Esophagus mucosa (tissue), 1 donor: Measurements from ENCODE around the gene TMEM198. TPM values are rescaled to one million over a fixed set of nuclear protein-coding genes. Genes with fewer than 3 reads are reported as not detected.

Experiments
- ATAC-seq: fragments of 200-7000 bp; cut with Tn5 transposase; one replicate; pipeline ENCODE4 v1.9.1; 2020
- total RNA-seq: library from RNA; stranded (reverse); gene quantifications from one replicate; pipeline ENCODE4 v1.2.4, GENCODE V29; 2023
- donor health status: DM: yes; HTN: yes; CAD: no.

The TMEM198 gene, protein sequence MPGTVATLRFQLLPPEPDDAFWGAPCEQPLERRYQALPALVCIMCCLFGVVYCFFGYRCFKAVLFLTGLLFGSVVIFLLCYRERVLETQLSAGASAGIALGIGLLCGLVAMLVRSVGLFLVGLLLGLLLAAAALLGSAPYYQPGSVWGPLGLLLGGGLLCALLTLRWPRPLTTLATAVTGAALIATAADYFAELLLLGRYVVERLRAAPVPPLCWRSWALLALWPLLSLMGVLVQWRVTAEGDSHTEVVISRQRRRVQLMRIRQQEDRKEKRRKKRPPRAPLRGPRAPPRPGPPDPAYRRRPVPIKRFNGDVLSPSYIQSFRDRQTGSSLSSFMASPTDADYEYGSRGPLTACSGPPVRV
- total RNA-seq: 1.2 TPM

DNA sequence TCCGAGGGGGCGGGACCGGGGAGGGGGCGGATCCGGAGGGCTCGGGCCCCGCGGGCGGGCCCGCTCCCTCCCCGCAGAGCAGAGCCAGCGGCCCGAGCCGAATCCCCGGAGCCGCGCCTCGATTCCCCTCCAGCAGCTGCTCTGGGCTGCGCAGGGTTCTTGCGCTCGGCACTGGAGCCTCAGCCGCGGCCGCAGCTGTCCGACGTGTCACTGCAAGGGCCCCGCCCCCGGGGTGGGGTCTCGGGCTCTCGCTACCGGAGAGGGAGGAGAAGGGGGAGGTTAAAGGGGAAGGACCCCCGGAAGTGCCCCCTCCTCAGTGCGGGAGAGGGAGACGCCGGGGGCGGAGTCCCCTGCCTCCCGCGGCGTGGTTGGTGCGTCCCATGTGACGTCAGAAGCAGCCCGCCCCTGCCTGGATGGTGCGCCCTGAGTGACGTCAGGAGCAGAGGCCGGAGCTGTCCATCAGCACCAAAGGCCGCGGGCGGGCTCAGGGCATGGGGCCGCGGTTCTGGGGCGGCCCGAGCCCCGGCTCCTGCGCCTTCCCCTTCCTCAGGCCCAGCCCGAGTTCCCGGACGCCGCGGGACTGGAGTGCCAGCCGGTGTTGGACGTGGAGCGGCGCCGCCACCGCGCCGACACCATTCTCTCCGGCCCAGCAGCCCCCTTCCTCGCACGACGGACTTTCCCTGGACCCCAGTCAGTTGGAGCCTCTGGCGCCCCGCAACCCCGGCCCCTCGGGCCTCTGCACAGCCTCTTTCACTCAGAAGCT is at the start of gene TMEM198, which contains the start of gene CHPF:
Gene TMEM198, plus strand, starts transcription at position 433 of the 763 bp plus-strand sequence. CDS start 700 bp downstream, outside the sequence.
Gene CHPF, minus strand, starts transcription at position 214 of the 763 bp plus-strand sequence. CDS start 271 bp downstream, outside the sequence.
- ATAC-seq: peak; percentile 92

DNA sequence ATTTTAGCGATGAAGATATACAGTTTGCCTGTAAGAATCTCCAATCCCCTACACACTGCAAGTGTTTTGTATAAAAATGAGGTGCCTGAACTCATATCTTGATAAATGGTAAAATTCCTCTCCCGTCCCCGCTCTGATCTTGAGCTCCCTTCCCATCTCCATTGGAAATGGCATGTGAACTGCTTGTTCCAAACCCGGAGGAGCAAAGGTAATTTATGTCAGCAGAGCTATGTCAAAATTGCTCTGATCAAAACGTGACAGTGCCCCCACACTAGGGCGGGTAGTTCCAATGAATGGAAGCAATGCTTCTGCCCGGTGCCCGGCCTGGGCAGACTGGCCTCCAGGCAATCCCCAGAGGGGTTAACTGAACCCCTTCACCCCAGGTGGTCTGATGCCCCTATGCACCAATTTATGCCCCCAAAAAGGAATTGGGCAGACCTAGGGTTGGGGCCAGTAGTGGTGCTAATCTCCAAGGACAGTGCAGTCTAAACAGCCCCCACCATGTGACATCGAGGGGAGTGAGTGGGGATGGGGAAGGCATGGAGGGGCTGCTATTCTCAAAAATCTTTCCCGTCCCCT is 48.8 kb upstream of the TMEM198 start:
- no peak for ATAC-seq

DNA sequence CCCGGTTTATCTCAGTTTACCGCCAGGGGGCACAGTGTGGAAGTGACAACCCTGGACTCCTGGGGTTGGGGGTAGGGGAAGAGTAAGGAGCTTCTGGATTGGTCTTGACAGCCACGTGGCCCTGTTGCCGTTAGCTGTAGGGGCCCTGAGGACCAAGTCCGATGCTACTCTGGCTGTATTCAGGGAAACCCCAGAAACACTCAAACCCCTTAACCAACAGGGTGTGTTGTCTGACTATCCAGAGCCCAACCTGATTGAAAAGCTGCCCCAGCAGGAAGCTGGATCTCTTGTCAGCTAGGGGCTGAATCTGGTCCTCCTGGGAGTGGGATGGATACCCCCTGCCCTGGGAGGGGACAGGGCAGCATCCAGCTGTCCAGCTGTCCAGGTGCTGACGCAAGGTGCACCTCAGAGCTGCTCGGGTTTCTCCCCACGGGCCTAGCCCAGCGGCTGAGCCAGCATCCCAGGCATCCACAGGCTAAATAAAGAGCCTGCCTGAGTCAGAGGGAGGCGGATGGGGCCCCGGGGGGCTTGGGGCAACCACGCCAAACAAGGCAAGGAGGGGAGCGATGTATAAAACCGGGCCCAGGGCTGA is 48.2 kb upstream of the TMEM198 start:
- ATAC-seq: no peak

DNA sequence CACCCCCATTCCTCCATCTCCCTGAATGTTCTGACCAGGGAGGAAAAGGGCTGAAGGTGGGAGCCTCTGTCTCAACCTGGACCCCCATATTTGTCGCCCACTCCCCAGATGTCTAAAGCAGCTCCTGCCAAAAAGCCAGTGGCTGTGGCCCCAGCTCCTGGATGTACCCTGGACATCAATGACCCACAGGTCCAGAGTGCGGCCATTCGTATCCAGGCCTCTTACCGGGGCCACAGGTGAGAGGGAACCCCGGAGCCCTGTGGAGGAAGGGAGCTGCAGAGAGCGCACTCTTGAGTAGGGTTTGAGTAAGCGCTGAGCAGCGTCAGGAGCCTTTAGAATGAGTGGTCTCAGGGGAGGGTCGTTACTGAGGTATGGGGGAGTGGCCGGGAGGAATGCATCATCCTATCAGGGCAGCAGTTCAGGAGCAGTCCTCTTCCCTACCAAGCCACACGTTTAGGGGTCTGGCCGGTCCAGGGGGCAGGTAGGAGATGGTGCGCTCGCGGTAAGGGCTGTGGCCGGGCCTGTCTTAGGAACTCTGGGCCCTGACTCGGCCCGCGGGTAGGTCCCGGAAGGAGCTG is 47.5 kb upstream of the TMEM198 start:
- no peak for ATAC-seq

DNA sequence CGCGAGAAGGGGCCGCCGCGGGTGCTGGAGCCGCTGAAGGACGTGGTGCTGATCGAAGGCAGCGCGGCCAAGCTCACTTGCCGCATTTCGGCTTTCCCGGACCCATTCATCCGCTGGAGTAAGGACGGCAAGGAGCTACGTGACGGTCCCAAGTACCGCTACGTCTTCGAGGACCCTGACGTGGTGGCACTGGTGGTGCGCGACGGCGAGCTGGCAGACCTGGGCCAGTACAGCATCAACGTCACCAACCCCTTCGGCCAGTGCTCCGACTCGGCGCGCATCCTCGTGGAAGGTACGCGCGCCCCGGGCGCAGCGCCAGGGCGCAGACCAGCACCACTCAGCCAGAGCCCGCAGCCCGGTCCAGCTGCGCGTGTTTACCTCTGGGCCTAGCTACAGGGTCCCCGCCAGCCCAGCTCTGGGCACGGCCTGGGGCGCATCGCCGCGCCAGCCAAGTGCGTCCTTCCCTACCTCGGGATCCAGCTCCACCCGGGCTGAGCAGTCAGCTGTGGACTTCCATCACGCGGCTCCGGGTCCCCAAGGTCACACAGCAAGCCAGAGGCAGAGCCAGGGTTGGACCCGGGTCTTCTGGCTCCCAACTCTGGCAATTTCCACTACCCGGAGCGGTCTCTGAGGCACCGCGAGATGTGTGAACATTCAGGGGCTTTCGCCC is 46.9 kb upstream of the TMEM198 start:
- ATAC-seq: no peak

DNA sequence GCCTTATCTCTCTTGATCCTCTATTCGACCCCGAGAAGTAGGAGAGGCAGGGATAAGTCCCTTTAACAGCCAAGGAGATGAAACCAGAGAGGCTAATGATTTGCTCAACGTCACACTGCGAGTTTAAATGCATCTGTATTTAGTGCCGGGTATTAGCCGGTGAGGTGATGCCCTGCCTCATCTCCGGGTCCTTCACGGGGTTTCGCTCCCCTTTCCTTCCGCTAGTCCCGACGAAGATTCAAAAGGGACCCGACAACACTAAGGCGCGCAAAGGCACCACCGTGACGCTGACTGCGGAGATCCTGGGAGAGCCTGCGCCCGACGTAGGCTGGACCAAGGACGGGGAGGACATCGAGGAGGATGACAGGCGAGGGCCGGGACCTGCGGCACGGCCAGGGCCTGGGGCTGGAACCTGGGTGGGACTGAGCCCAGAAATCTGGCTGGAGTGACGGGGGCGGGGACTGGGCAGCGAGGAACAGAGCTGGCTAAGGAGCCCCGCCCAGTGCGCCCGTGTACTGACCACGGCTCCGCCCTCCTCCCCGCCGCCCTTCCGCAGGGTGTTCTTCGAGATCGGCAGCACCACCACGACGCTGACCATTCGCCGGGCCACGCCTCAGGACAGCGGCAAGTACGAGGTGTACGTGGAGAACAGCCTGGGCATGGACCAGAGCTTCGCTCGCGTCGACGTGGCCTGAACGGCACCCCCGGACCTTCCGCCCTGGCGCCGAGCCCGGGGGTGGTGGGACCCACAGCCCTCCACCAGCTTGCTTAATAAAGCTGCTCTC is 46.1 kb upstream of the TMEM198 start:
- peak; percentile 58 for ATAC-seq

DNA sequence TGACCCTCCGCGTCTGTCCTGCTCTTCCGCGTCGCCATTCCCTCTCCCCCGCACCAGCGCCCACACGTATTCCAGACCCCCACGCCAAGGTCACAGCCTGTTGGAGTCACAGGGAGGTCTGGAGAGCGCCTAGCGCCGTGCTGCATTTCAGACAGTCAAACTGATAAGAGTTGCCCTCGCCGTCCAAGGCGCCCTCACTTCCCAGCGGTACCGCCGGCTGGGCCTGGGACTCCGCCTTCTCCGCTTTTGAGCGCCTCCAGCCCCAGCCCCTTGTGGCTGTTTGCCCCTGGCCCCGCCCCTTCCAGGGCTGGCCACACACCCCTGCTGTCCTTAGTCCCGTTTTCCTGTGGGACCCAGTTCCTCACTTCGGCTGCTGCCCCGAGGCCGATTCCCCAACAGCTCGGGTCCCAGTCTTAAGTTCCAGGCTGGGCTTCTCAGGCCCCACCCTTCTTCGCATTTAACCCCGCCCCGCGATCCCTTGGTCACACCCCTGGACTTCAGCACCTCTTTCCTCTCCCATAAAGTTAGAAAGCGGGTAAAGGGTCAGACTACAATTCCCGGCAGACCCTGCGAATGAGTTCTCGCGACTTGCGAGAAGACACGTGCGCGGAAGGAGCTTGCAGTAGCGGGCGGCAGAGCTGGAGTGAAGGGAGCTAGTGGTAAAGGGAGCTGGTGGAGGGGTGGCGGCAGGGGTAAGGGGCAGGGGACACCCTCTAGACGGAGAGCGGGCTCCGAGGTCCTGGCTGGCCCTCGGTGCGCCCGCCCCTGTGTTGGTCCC is 45.4 kb upstream of the TMEM198 start, which contains the start of gene GMPPA:
Gene GMPPA, plus strand, starts transcription at position 612 of the 778 bp plus-strand sequence. CDS start 1,085 bp downstream, outside the sequence.
- ATAC-seq: peak; percentile 92

DNA sequence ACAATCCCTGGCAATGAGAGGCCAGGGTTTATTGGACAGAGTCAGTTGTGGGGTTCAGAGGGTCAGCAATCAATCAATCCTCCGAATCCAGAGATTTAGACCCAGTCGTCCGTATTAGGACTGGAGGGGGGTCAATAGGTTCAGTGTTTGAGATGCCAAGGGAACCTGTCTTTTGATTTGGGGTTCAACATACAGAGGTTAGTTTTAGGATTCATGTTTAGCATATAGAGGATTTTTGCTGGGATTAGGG is 44.8 kb upstream of the TMEM198 start:
- no peak for ATAC-seq

DNA sequence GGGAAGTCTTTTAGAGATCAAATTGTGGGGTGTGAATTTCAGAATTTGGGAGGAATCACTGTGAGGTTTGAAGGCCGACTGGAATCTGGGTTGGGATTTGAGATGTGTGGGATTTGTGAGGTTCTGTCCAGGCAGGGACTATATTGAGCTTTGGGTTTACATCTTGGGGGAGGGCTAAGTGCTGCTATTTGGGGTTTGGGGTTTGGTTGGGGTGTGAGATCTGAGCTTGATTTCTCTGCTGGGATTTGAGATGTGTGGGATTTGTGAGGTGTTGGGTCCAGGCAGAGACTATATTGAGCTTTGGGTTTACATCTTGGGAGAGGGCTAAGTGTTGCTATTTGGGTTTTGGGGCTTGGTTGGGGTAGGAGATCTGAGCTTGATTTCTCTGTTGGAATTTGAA is 44.3 kb upstream of the TMEM198 start:
- no peak for ATAC-seq

DNA sequence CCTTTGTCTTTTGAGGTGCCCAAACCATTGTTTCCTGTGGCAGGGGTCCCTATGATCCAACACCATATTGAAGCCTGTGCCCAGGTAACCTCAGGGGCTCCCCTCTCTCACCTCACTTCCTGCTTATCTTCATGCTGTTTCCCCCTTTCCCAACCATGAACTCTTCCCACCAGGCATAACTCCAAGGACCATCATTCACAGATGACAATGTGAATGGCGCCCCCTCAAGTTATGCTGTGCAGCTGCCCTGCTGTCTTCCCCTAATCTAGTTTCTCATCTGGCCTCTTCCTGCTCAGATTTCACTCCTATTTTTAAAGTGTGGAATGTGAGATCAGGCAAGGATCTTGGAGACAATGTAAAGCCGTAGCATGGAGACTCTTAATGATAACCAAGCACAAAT is 43.7 kb upstream of the TMEM198 start:
- ATAC-seq: no peak

DNA sequence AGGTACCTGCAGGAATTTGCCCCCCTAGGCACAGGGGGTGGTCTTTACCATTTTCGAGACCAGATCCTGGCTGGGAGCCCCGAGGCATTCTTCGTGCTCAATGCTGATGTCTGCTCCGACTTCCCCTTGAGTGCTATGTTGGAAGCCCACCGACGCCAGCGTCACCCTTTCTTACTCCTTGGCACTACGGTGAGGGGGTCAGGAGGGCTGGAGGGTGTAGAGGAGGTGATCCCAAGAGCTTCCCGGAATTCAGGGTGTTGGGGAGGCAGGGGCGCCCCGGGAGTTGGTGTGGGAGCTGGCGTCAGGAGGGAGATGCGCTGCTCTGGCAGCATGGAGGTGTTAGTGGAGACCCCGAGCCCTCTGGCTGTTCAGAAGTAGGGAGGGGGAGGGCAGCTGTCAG is 42.0 kb upstream of the TMEM198 start:
- no peak for ATAC-seq

DNA sequence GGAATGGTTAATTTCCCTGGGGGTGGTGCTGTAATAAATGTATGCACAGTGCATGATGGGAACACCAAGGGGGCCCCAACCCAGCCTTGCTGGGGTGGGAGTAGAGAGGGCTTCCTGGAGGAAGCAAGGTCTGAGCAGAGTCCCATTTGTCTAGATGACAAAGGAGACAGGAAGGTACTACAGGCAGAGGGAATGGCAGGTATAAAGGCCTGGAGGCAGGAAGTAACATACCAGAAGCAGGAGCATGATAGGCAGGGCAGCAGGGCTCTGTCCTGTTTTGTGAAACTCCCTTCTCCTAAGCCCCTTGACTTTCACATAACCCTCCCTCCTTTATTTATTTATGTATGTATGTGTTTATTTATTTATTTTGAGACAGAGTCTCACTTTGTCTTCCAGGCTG is 41.2 kb upstream of the TMEM198 start:
- no peak for ATAC-seq

DNA sequence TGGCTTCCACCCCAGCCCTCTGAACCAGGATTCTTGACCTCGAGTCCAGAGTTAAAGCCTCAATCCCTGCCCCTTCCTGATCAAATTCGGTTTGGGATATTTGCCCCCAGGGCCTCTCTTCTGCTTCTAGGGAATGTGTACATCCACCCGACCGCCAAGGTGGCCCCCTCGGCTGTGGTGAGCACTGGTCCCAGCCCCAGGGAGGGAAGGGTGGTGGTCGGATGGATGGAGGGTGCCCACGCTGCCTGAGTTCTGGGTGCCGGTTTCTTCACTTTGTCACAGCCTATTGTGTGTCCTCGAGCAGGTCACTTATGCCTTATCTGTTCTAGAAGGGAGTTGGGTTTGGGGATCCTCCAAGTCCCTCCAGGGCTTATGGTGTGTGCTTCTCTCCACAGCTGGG is 38.2 kb upstream of the TMEM198 start:
- ATAC-seq: no peak

DNA sequence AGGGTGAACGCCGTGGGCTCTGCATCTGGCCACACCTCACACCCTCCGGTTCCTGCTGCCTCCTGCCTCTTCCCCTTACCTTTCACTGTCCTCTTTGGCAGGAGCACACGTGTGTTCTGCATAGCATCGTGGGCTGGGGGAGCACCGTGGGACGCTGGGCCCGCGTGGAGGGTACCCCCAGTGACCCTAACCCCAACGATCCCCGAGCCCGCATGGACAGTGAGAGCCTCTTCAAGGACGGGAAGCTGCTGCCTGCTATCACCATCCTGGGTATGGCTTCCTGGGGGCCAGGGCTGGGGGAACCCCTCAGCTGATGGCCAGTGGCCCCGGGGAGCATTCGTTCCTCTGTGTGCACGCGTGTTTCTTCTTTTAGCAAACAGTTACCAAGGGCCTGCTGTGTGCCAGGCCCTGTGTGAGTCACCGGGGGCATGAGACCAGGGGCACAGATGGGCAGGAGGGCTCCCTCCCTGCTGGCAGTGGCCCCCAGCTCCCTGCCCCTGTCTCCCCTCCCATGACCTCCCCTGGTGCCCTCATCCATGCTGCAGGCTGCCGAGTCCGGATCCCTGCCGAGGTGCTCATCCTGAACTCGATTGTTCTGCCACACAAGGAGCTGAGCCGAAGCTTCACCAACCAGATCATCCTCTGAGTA is 37.6 kb upstream of the TMEM198 start:
- ATAC-seq: no peak

DNA sequence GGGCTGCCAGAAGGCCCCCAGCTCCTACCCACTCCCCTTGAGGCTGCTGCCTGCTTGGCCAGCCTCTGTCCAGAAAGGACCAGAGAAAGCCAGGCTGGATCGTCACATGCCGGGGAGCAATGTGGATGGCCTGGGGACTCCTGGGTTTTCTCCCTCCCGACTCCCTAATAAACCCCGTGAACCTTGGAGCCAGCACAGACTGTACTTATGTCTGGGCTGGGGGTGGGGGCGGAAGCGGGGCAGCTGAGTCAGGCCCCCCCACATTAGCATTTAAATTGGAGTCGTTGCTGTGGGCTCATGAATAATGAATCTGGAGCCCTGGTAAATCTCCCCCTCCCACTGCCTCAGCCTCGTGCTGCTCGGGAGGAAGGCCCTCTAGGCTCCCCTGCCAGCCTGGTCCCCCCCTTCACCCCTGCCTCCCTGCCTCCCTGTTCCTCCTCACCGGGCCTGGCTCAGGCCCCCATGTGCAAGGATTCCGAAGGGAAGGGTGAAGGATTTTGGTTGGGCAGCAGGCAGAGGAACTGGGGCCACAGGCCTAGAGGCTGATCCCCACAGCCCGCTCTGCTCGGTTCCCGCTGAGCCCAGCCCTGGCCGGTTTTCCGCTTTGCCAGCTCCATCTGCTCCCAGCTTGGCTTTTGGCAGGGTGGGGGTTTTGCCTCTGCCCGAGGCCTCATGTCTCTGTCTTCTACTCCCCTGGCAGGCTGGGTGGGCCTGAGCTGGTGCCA is 36.9 kb upstream of the TMEM198 start:
- ATAC-seq: no peak

DNA sequence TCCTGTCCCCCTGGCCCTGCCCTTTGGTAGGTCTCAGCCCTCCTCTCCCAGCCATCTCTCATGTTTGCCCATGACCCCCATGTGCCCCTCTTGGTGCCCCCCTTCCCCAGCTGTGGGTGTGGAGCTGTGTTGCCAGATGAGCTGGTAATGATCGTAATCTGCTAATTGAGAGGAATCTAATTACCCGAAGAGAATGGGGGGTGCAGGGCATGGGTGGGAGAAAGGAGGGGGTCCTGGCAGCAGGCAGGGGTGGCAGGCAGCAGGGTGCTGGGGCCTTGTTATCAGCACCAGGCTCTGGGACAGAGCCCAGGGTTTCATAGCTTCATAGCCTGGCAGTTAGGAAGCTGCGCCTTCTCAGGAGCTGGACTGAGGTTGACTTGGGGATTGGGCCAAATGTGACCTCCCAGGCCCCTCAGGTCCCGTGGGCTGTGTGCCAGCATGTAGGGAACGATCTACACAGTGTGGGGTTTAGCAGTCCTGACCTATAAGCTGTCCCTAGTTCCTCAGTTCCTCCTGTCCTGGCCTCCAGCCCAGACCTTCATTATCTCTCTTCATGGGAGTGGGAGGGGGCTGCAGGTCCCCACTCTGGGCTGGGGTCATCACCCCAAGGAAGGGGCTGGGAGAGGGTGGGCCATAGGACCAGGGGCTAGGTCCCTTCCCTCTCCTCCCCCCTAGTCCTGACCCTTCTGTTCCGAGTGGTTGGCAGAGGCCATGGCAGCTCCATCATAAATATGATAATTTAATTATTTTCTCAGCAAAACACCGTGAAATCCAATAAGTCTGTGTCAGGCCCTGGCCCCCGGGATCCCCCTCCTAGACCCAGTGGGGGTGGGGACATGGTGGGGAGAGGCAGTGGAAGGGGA is 36.0 kb upstream of the TMEM198 start:
- ATAC-seq: no peak

DNA sequence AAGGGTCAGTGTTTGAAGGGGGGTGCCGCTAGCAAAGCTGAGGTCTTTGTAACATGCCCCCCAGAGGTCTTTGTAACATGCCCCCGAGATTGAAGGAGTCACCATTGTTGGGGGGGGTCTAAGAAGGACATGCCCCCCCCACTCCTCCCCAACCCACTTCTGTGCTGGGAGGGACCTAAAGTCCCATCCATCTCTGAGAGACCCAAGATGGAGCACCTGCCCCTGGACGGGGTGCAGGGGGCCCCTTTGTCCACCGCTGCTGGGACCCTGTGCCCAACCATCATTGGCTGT is 35.4 kb upstream of the TMEM198 start:
- no peak for ATAC-seq

DNA sequence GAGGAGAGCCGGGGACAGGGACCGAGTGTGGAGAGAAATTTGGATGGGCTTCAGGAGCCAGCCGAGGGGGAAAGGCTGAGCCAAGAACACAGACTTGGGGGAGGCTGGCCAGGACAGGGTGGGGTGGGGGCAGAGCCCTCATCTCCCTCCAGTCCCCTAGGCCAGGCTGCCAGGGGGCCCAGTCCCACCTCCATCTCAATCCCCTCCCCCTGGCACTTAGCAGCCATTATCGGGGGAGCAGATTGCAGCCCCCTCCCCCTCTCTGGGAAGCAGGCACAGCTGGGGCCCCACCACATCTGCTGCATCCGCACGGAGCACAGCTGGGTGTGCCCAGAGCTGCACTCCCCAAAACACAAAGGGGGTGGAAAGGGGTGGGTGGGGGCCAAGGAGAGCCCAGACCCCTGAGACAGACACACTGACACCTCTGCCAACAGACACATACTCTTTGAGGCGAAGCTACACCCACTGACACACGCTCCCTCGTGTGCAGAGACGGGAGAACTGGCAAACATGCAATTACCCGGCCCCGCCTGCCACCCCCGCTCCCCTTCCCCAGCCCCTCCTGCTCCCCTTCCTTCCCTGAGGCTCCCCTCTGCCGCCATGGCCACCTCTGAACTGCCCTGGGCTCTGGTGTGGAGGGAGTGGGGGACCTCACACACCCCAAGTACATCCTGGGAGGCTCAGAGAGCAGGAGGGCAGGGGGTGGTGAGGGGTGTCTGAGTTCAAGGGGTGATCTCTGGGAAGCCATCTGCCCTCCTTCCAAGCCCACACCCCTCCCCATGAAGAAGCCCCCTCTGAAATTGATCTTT is 34.7 kb upstream of the TMEM198 start:
- ATAC-seq: peak; percentile 6
